CD14-positive monocyte (primary cell): ENCODE results near the gene SMTNL1. TPM values are rescaled to one million over a fixed set of nuclear protein-coding genes. Genes with fewer than 3 reads are reported as not detected.

ENCODE experiments used
- DNase-seq, 3 donors: peaks; one replicate each; pipeline ENCODE4 v3.0.0-alpha.2; 2011 to 2022
- H2AFZ ChIP-seq: 2 replicates; pipeline ENCODE4 v1.6.0; 2012; ENCODE audit warnings: mild to moderate bottlenecking, low read depth, low read length, inconsistent platforms; ENCODE audit not compliant: insufficient read depth, poor library complexity, severe bottlenecking
- H3K27ac ChIP-seq, 2 donors: 1 replicate in 1 of 2; 2 replicates in 1 of 2; pipeline ENCODE4 v1.5.1; 2012 to 2013; ENCODE audit warnings: low read length in 2 of 2, control low read depth in 1 of 2, inconsistent platforms in 1 of 2, low read depth in 1 of 2, mild to moderate bottlenecking in 1 of 2
- H3K27me3 ChIP-seq, 2 donors: one replicate each; pipeline versions ENCODE4 v1.6.0 to v1.6.1; 2011 to 2013; ENCODE audit warnings: low read length in 2 of 2; ENCODE audit not compliant: control insufficient read depth in 2 of 2, insufficient read depth in 2 of 2
- H3K36me3 ChIP-seq, 2 donors: replicated peaks in 1 of 2; 1 replicate in 1 of 2; 2 replicates in 1 of 2; pipeline versions ENCODE4 v1.5.1 to v1.6.1; 2012 to 2013; ENCODE audit warnings: low read length in 2 of 2, control low read depth in 1 of 2, inconsistent platforms in 1 of 2, mild to moderate bottlenecking in 1 of 2; ENCODE audit not compliant: insufficient read depth in 2 of 2, control insufficient read depth in 1 of 2
- H3K4me1 ChIP-seq, 2 donors: 1 replicate in 1 of 2; 2 replicates in 1 of 2; pipeline versions ENCODE4 v1.5.1 to v1.6.1; 2012 to 2013; ENCODE audit warnings: low read length in 2 of 2, control low read depth in 1 of 2, inconsistent platforms in 1 of 2, mild to moderate bottlenecking in 1 of 2, moderate library complexity in 1 of 2; ENCODE audit not compliant: insufficient read depth in 2 of 2, control insufficient read depth in 1 of 2
- H3K4me2 ChIP-seq: replicated peaks from 2 replicates; pipeline ENCODE3; 2012; ENCODE audit warnings: low read length, moderate library complexity, mild to moderate bottlenecking; ENCODE audit not compliant: poor library complexity, severe bottlenecking; ENCODE audit errors: extremely low read depth
- H3K4me3 ChIP-seq, 3 experiments: fragments of 200-600 bp in 1 of 3; sonication (generic) in 1 of 3; replicated peaks in 1 of 3; 1 replicate in 2 of 3; 2 replicates in 1 of 3; pipeline ENCODE4 v1.5.1; 2011 to 2013; ENCODE audit warnings: low read length in 3 of 3, mild to moderate bottlenecking in 3 of 3, control low read depth in 2 of 3, low read depth in 2 of 3, inconsistent platforms in 1 of 3, moderate library complexity in 1 of 3
- H3K79me2 ChIP-seq: 2 replicates; pipeline ENCODE4 v1.6.0; 2012; ENCODE audit warnings: mild to moderate bottlenecking, control low read depth, inconsistent platforms, low read length, moderate library complexity; ENCODE audit not compliant: insufficient read depth
- H3K9ac ChIP-seq: 2 replicates; pipeline ENCODE4 v1.6.0; 2017; ENCODE audit warnings: low read length, mild to moderate bottlenecking; ENCODE audit not compliant: insufficient read depth, poor library complexity, severe bottlenecking
- H3K9me3 ChIP-seq, 2 donors: replicated peaks in 1 of 2; 1 replicate in 1 of 2; 2 replicates in 1 of 2; pipeline versions ENCODE4 v1.5.1 to v1.6.1; 2012 to 2013; ENCODE audit warnings: low read length in 2 of 2, control low read depth in 1 of 2; ENCODE audit not compliant: control insufficient read depth in 1 of 2, insufficient read depth in 1 of 2
- H4K20me1 ChIP-seq: 2 replicates; pipeline ENCODE4 v1.6.0; 2012; ENCODE audit warnings: mild to moderate bottlenecking, low read length, control low read depth, moderate library complexity; ENCODE audit not compliant: insufficient read depth
- H3K27ac Mint-ChIP-seq, 7 donors: one replicate each; pipeline ENCODE4 v1.8.0; 2020; ENCODE audit warnings: mild to moderate bottlenecking in 7 of 7, mixed read lengths in 7 of 7, moderate library complexity in 6 of 7, inconsistent platforms in 2 of 7
- H3K27me3 Mint-ChIP-seq, 3 donors: one replicate each; pipeline ENCODE4 v1.8.0; 2021 to 2022; ENCODE audit warnings: low read depth in 3 of 3, mild to moderate bottlenecking in 3 of 3, mixed read lengths in 3 of 3, moderate library complexity in 3 of 3, inconsistent platforms in 1 of 3
- H3K36me3 Mint-ChIP-seq, 2 donors: one replicate each; pipeline ENCODE4 v1.8.0; 2020; ENCODE audit warnings: mixed read lengths in 2 of 2, inconsistent platforms in 1 of 2, mild to moderate bottlenecking in 1 of 2
- H3K4me1 Mint-ChIP-seq: one replicate; pipeline ENCODE4 v1.8.0; 2020; ENCODE audit warnings: mild to moderate bottlenecking, mixed read lengths
- H3K4me3 Mint-ChIP-seq, 2 donors: one replicate each; pipeline ENCODE4 v1.8.0; 2020; ENCODE audit warnings: mild to moderate bottlenecking in 2 of 2, mixed read lengths in 2 of 2, moderate library complexity in 1 of 2
- H3K9me3 Mint-ChIP-seq, 7 donors: one replicate each; pipeline ENCODE4 v1.8.0; 2020 to 2022; ENCODE audit warnings: mixed read lengths in 7 of 7, mild to moderate bottlenecking in 6 of 7, moderate library complexity in 6 of 7, inconsistent platforms in 2 of 7
- WGBS: methylation state at CpG from one replicate; pipeline ENCODE4 v1.1.5; 2013; ENCODE audit warnings: missing lambda C conversion rate; ENCODE audit not compliant: insufficient coverage; 5-methylcytosine and 5-hydroxymethylcytosine counted together
- intact Hi-C, 2 donors: fragments of 100-400 bp; cut with micrococcal nuclease; formaldehyde crosslinking; loops; one replicate each; pipeline versions ENCODE4 v1.15.0 to v1.15.1; 2023
- polyA plus RNA-seq, 3 donors: library from polyadenylated mRNA; depleted of rRNA in 1 of 3; unstranded in 2 of 3; stranded (reverse) in 1 of 3; fragments of 300-500 nt in 2 of 3; fragments of >200 nt in 1 of 3; fragmentation: Illumina TruSeq in 2 of 3; gene quantifications; 1 replicate in 2 of 3; 2 replicates in 1 of 3; pipeline ENCODE4 v1.2.3, GENCODE V29; 2012 to 2021
- TF ChIP-seq, protein P1 (sequence below): fragments of 200-600 bp; IDR thresholded peaks from one replicate; pipeline ENCODE4 v1.8.0; 2022; ENCODE audit warnings: antibody characterized with exemption, mild to moderate bottlenecking

SMTNL1 gene
- polyA plus RNA-seq, 3 donors: not detected

GRCh38 chr11:57539342-57539741 is 1.9 kb downstream of the SMTNL1 start:
- H3K4me2 ChIP-seq: no peak overlapping the region
- Mint-ChIP-seq H3K9me3 (no peaks in the 10 kb centered on the region), H3K36me3 (peaks cover 0 to 6% of the 10 kb centered on the region in 2 donors), H3K27ac (no peak overlapping the region), H3K27me3 (peaks cover 0 to 5% (median 0%) of the 10 kb centered on the region in 3 donors), H3K4me1 (no peaks in the 10 kb centered on the region), H3K4me3 (no peak overlapping the region)
- no peak overlapping the region for H3K4me3 ChIP-seq
- no peaks in the 10 kb centered on the region for H3K79me2 ChIP-seq
- no peak for DNase-seq
- WGBS: 100% methylated on average over 1 of the region's 1 CpG
- TF ChIP-seq, protein P1, sequence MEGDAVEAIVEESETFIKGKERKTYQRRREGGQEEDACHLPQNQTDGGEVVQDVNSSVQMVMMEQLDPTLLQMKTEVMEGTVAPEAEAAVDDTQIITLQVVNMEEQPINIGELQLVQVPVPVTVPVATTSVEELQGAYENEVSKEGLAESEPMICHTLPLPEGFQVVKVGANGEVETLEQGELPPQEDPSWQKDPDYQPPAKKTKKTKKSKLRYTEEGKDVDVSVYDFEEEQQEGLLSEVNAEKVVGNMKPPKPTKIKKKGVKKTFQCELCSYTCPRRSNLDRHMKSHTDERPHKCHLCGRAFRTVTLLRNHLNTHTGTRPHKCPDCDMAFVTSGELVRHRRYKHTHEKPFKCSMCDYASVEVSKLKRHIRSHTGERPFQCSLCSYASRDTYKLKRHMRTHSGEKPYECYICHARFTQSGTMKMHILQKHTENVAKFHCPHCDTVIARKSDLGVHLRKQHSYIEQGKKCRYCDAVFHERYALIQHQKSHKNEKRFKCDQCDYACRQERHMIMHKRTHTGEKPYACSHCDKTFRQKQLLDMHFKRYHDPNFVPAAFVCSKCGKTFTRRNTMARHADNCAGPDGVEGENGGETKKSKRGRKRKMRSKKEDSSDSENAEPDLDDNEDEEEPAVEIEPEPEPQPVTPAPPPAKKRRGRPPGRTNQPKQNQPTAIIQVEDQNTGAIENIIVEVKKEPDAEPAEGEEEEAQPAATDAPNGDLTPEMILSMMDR: no peak
- no peaks in the 10 kb centered on the region for H3K4me1 ChIP-seq
- no peak overlapping the region for H3K9ac ChIP-seq
- no peak overlapping the region for H2AFZ ChIP-seq
- intact Hi-C loops: loop anchor here in 1 of 2 donors (10.0 kb wide), 1 partner anchor 165 kb away; no protein-coding TSS in a partner anchor
- no peaks in the 10 kb centered on the region for H3K36me3 ChIP-seq
- H3K27me3 ChIP-seq: no peaks in the 10 kb centered on the region
- H4K20me1 ChIP-seq: no peaks in the 10 kb centered on the region
- H3K9me3 ChIP-seq: no peaks in the 10 kb centered on the region
- H3K27ac ChIP-seq: no peak overlapping the region

DNA sequence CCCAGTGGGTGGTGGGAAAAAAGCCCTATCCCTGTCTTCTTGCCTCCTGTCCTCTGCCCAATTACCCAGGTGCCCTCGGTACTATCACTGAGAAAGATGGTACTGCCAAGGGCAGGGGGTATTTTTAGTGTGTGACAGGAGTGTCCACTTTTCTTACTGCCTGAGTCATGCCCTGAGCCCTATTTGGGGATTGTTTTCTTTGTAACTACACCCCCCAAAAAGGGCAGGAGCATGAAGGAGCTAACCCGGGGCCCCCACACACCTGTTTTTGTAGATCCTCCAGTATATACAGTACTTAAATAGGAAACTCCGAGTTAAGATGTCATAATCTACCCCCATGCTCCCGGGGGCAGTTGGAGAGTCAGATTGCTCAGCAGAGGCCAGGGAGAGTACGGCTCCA is 3.8 kb downstream of the SMTNL1 start:
- H3K9me3 ChIP-seq: no peaks in the 10 kb centered on the region
- Mint-ChIP-seq H3K36me3 (peaks cover 0 to 6% of the 10 kb centered on the region in 2 donors), H3K4me1 (no peaks in the 10 kb centered on the region), H3K9me3 (no peaks in the 10 kb centered on the region), H3K27ac (no peak overlapping the region), H3K27me3 (peaks cover 0 to 5% (median 0%) of the 10 kb centered on the region in 3 donors), H3K4me3 (no peak overlapping the region)
- H4K20me1 ChIP-seq: no peaks in the 10 kb centered on the region
- no peak for DNase-seq
- no peak overlapping the region for H2AFZ ChIP-seq
- H3K4me3 ChIP-seq: no peak overlapping the region
- intact Hi-C loops: no loop called here
- H3K4me1 ChIP-seq: no peaks in the 10 kb centered on the region
- no peak overlapping the region for H3K9ac ChIP-seq
- H3K79me2 ChIP-seq: no peaks in the 10 kb centered on the region
- no peaks in the 10 kb centered on the region for H3K27me3 ChIP-seq
- H3K4me2 ChIP-seq: no peak overlapping the region
- TF ChIP-seq, protein P1: no peak
- WGBS: 88% methylated on average over 3 of the region's 5 CpGs
- H3K36me3 ChIP-seq: no peaks in the 10 kb centered on the region
- H3K27ac ChIP-seq: no peak overlapping the region
